SJCRH30 (cell line): ENCODE measurements around the gene FAM83G. TPM values are rescaled to one million over a fixed set of nuclear protein-coding genes. Genes with fewer than 3 reads are reported as not detected.
A peak's percentile ranks its signal among the peaks of the same experiment; 100 is the strongest.
"Not testable (repeated sequence)": the region's sequence is repeated elsewhere in the genome, so short reads cannot be mapped to it uniquely, and the experiment has no call there.

Experiments
- DNase-seq, 2 experiments: peaks; one replicate each; pipeline ENCODE4 v3.0.0-alpha.2; 2015 to 2020
- H3K27ac ChIP-seq: fragments of 250-450 bp; sonication (Bioruptor Pico); 2 replicates; pipeline ENCODE4 v1.5.1; 2020; ENCODE audit warnings: mild to moderate bottlenecking, moderate library complexity
- H3K27me3 ChIP-seq: fragments of 250-450 bp; sonication (Bioruptor Pico); 2 replicates; pipeline ENCODE4 v1.5.1; 2020; ENCODE audit warnings: mild to moderate bottlenecking, moderate library complexity
- H3K36me3 ChIP-seq: fragments of 250-450 bp; sonication (Bioruptor Pico); 2 replicates; pipeline ENCODE4 v1.5.1; 2020; ENCODE audit warnings: mild to moderate bottlenecking, moderate library complexity
- H3K4me1 ChIP-seq: fragments of 250-450 bp; sonication (Bioruptor Pico); 2 replicates; pipeline ENCODE4 v1.5.1; 2020; ENCODE audit warnings: mild to moderate bottlenecking, moderate library complexity
- H3K4me3 ChIP-seq: fragments of 250-450 bp; sonication (Bioruptor Pico); 2 replicates; pipeline ENCODE4 v1.5.1; 2020; ENCODE audit warnings: mild to moderate bottlenecking, moderate library complexity
- H3K9me3 ChIP-seq: fragments of 250-450 bp; sonication (Bioruptor Pico); replicated peaks from 2 replicates; pipeline ENCODE4 v1.5.1; 2020; ENCODE audit warnings: mild to moderate bottlenecking, moderate library complexity
- total RNA-seq: library from RNA; depleted of rRNA; stranded (reverse); fragments of >200 nt; shearing (Covaris generic); gene quantifications from 2 replicates; pipeline ENCODE4 v1.2.3, GENCODE V29; 2014

FAM83G gene
- total RNA-seq, 1 experiment from 2014 or later, result 2.1 TPM

- H3K27me3 ChIP-seq, result peaks cover 4% of the 10 kb centered on the region; the same call in 1 of the 2 replicates
These were observed 40.6 kb downstream of the FAM83G start for GRCh38 chr17:18964018-18964351.

DNA sequence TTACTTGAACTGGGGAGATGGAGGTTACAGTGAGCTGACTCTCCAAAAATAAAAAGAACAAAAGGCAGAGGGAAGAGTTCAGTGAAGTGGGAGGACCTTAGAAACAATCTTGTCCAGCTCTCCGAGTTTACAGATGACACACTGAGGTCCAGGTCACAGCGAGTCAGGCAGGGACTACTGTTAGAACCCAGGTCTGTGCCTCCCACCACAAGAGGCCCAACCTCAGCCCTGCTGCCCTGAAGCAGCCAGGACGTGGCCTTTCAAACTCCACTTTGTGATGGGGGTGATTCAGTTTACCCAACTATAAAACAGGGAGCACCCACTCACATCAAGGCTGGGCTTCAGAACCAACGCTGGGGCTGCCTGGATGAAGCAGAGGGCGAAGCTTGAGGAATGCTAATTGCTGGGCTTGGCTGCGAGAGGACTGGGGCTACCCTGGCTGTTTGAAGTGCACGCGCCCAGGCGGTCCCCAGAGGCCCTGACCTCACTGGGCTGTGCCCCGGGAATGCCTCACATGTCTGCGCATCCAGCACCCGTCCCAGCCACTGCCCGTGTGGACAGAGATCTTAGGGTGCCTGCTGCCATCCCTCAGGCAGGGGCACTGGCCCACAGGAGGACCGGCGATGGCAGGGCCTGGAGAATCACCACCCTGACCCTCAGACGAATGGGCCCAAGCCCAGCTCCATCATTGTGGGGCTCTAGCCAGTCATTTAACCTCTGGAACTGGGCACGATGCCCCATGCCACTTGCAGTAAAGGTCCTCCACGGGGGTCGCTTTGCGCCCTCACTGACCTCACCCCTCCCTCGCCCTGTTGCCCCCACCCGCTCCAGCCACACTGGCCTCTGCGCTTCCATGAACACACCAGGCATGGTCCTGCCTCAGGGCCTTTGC is 41.2 kb downstream of the FAM83G start:
- Histone ChIP-seq H3K27ac (no peak overlapping the region), H3K27me3 (peaks cover 4% of the 10 kb centered on the region; the same call in 1 of the 2 replicates), H3K36me3 (no peaks in the 10 kb centered on the region), H3K4me3 (no peak overlapping the region), H3K9me3 (no peaks in the 10 kb centered on the region), H3K4me1 (peaks cover 11% of the 10 kb centered on the region)
- DNase-seq, result peak in 1 of 2 experiments; percentile 14

More at GRCh38 chr17:18964018-18964351, 40.6 kb downstream of the FAM83G start:
- Histone ChIP-seq H3K27ac (no peak overlapping the region), H3K4me3 (no peak overlapping the region), H3K36me3 (no peaks in the 10 kb centered on the region), H3K9me3 (no peaks in the 10 kb centered on the region), H3K4me1 (peaks cover 11% of the 10 kb centered on the region)
- DNase-seq, result no peak

DNA sequence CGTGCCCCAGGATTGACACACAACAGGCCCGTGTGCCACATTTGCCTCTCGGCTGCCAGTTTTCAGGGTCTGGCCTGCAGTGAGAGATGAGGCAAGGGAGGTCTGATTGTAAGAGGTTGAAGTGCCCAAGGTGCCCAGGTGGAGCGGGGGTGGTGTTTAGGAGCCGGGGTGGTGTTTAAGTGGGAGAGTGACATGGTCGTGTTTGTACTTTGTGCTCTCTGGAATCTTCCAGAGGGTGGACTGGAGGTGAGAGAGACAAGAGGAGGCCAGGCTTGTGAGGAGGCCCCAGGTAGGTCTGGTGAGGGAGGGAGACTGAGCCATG is 42.1 kb downstream of the FAM83G start:
- Histone ChIP-seq H3K36me3 (no peaks in the 10 kb centered on the region), H3K27me3 (peaks cover 4% of the 10 kb centered on the region; the same call in 1 of the 2 replicates), H3K9me3 (no peaks in the 10 kb centered on the region), H3K27ac (no peak overlapping the region), H3K4me3 (no peak overlapping the region), H3K4me1 (peaks cover 9% of the 10 kb centered on the region)
- DNase-seq, result no peak

- Histone ChIP-seq H3K4me3 (no peak overlapping the region), H3K4me1 (peaks cover 3% of the 10 kb centered on the region), H3K27me3 (peaks cover 4% of the 10 kb centered on the region; the same call in 1 of the 2 replicates), H3K9me3 (no peaks in the 10 kb centered on the region), H3K27ac (no peak overlapping the region), H3K36me3 (no peaks in the 10 kb centered on the region)
- peak in 1 of 2 experiments; percentile 15 for DNase-seq
These were observed 42.7 kb downstream of the FAM83G start for GRCh38 chr17:18961634-18962493.

GRCh38 chr17:18960803-18961511 is 43.6 kb downstream of the FAM83G start:
- Histone ChIP-seq H3K4me3 (no peak overlapping the region), H3K9me3 (no peaks in the 10 kb centered on the region), H3K27me3 (peaks cover 4% of the 10 kb centered on the region; the same call in 1 of the 2 replicates), H3K27ac (no peak overlapping the region), H3K4me1 (peaks cover 3% of the 10 kb centered on the region; the same call in 1 of the 2 replicates), H3K36me3 (no peaks in the 10 kb centered on the region)
- DNase-seq, result peak; percentile 89 to 97

- Histone ChIP-seq H3K36me3 (no peaks in the 10 kb centered on the region), H3K27me3 (no peaks in the 10 kb centered on the region; the same call in 1 of the 2 replicates), H3K4me3 (no peak overlapping the region), H3K27ac (no peak overlapping the region), H3K4me1 (peaks cover 3% of the 10 kb centered on the region; the same call in 1 of the 2 replicates), H3K9me3 (no peaks in the 10 kb centered on the region)
- DNase-seq, result peak; percentile 41 to 52
These were observed 44.3 kb downstream of the FAM83G start for GRCh38 chr17:18960241-18960665.

DNA sequence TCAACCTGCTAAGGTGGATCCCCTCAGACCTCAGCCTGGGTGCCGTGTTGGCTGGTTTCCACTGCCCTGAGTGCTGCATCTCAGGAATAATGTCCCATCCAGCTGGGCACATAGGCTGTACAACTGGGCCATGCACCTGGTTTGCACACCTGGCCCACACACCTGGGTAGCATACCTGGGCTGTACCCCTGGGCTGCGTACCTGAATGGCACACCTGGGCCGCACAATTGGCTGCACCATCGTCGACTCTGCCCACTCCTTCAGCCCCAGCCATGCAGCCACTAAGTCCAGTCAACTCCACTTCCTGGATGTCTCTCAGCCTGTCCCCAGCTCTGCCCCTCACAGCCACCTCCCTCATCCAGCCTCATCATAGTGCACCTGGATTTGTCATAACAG is 44.7 kb downstream of the FAM83G start:
- no peak overlapping the region for H3K27ac ChIP-seq
- H3K4me1 ChIP-seq, result peaks cover 3% of the 10 kb centered on the region; the same call in 1 of the 2 replicates
- H3K9me3 ChIP-seq, result no peaks in the 10 kb centered on the region

GRCh38 chr17:18959071-18959844 is 45.3 kb downstream of the FAM83G start:
- DNase-seq, result peak; percentile 77 to 82
- H3K9me3 ChIP-seq, result no peaks in the 10 kb centered on the region
- no peak overlapping the region for H3K4me3 ChIP-seq
- H3K36me3 ChIP-seq, result no peaks in the 10 kb centered on the region
- peaks cover 3% of the 10 kb centered on the region; the same call in 1 of the 2 replicates for H3K4me1 ChIP-seq
- no peaks in the 10 kb centered on the region; the same call in 1 of the 2 replicates for H3K27me3 ChIP-seq
- H3K27ac ChIP-seq, result no peak overlapping the region

More for the DNA sequence above, 44.7 kb downstream of the FAM83G start:
- no peaks in the 10 kb centered on the region; the same call in 1 of the 2 replicates for H3K27me3 ChIP-seq
- DNase-seq, result peak in 1 of 2 experiments; percentile 19
- H3K36me3 ChIP-seq, result no peaks in the 10 kb centered on the region
- no peak overlapping the region for H3K4me3 ChIP-seq

GRCh38 chr17:18958611-18959010 is 46.0 kb downstream of the FAM83G start:
- DNase-seq, result no peak
- H3K27me3 ChIP-seq, result no peaks in the 10 kb centered on the region
- no peak overlapping the region for H3K4me3 ChIP-seq
- H3K9me3 ChIP-seq, result no peaks in the 10 kb centered on the region
- no peak overlapping the region for H3K27ac ChIP-seq
- no peaks in the 10 kb centered on the region for H3K36me3 ChIP-seq
- peaks cover 3% of the 10 kb centered on the region; the same call in 1 of the 2 replicates for H3K4me1 ChIP-seq

GRCh38 chr17:18957831-18958230 is 46.7 kb downstream of the FAM83G start:
- H3K9me3 ChIP-seq, result no peaks in the 10 kb centered on the region
- no peak overlapping the region for H3K4me3 ChIP-seq
- no peak for DNase-seq
- no peak overlapping the region for H3K27ac ChIP-seq
- no peaks in the 10 kb centered on the region for H3K27me3 ChIP-seq
- peaks cover 3% of the 10 kb centered on the region; the same call in 1 of the 2 replicates for H3K4me1 ChIP-seq
- no peaks in the 10 kb centered on the region for H3K36me3 ChIP-seq

GRCh38 chr17:18956581-18956980 is 48.0 kb downstream of the FAM83G start:
- Histone ChIP-seq H3K36me3 (no peaks in the 10 kb centered on the region), H3K27me3 (peaks cover 5% of the 10 kb centered on the region; the same call in 1 of the 2 replicates), H3K4me1 (peaks cover 3% of the 10 kb centered on the region; the same call in 1 of the 2 replicates), H3K27ac (no peak overlapping the region), H3K4me3 (no peak overlapping the region), H3K9me3 (no peaks in the 10 kb centered on the region)
- no peak for DNase-seq

GRCh38 chr17:18956021-18956420 is 48.5 kb downstream of the FAM83G start:
- DNase-seq, H3K27ac ChIP-seq, H3K4me1 ChIP-seq, H3K36me3 ChIP-seq, H3K27me3 ChIP-seq, H3K4me3 ChIP-seq, H3K9me3 ChIP-seq: not testable (repeated sequence)

- Histone ChIP-seq H3K4me3 (no peak overlapping the region), H3K27ac (no peak overlapping the region), H3K4me1 (peaks cover 3% of the 10 kb centered on the region; the same call in 1 of the 2 replicates), H3K27me3 (peaks cover 16% of the 10 kb centered on the region), H3K36me3 (no peaks in the 10 kb centered on the region), H3K9me3 (no peaks in the 10 kb centered on the region)
- no peak for DNase-seq
These were observed 49.6 kb downstream of the FAM83G start for GRCh38 chr17:18955009-18955408.
